GM13976 (cell line): Measurements from ENCODE around the gene EPHX1.
"Not testable (repeated sequence)": the region's sequence is repeated elsewhere in the genome, so short reads cannot be mapped to it uniquely, and the experiment has no call there.

Experiments
- DNase-seq: peaks from one replicate; pipeline ENCODE4 v3.0.0; 2012; ENCODE audit warnings: low spot score
- CTCF ChIP-seq: IDR thresholded peaks from 2 replicates; pipeline ENCODE4 v1.5.1; 2012; ENCODE audit warnings: borderline replicate concordance, mild to moderate bottlenecking; ENCODE audit not compliant: insufficient read depth; ENCODE audit errors: extremely low read depth, missing control alignments, control extremely low read depth
- in situ Hi-C: fragments of 300-500 bp; cut with MboI; formaldehyde crosslinking; loops from one replicate; pipeline ENCODE4 v1.12.0; 2022; ENCODE audit warnings: low sequenced_read_pairs, mixed read lengths, inconsistent platforms; ENCODE audit not compliant: unreplicated experiment

The EPHX1 gene

GRCh38 chr1:225814381-225814780 is 4.5 kb downstream of the EPHX1 start:
- TF ChIP-seq CTCF, result no peak
- DNase-seq, result no peak
- in situ Hi-C loops, result no loop called here

GRCh38 chr1:225815090-225815489 is 5.2 kb downstream of the EPHX1 start:
- in situ Hi-C loops, DNase-seq: not testable (repeated sequence)

GRCh38 chr1:225815526-225816178 is 5.7 kb downstream of the EPHX1 start:
- no peak for DNase-seq
- in situ Hi-C loops, result no loop called here

GRCh38 chr1:225816643-225817538 is 7.0 kb downstream of the EPHX1 start:
- no peak for TF ChIP-seq CTCF
- in situ Hi-C loops, result no loop called here

More at GRCh38 chr1:225815526-225816178, 5.7 kb downstream of the EPHX1 start:
- TF ChIP-seq CTCF, result no peak

GRCh38 chr1:225817611-225818061 is 7.7 kb downstream of the EPHX1 start:
- DNase-seq, result no peak

More at GRCh38 chr1:225816643-225817538, 7.0 kb downstream of the EPHX1 start:
- DNase-seq, result no peak

GRCh38 chr1:225818229-225818628 is 8.3 kb downstream of the EPHX1 start:
- no peak for DNase-seq
- no peak for TF ChIP-seq CTCF
- in situ Hi-C loops, result no loop called here

More at GRCh38 chr1:225817611-225818061, 7.7 kb downstream of the EPHX1 start:
- no peak for TF ChIP-seq CTCF
- in situ Hi-C loops, result no loop called here
